Ureter (tissue), 1 donor: ENCODE results near the gene GAPDHS. TPM values are rescaled to one million over a fixed set of nuclear protein-coding genes. Genes with fewer than 3 reads are reported as not detected.

Source experiments
- DNase-seq: peaks from one replicate; pipeline ENCODE4 v3.0.0-alpha.2; 2020; ENCODE audit warnings: low spot score
- total RNA-seq: library from RNA; stranded (reverse); gene quantifications from one replicate; pipeline ENCODE4 v1.2.4, GENCODE V29; 2023
- donor health status: DM: yes; HTN: yes; CAD: no.

GAPDHS gene
- not detected for total RNA-seq

DNA sequence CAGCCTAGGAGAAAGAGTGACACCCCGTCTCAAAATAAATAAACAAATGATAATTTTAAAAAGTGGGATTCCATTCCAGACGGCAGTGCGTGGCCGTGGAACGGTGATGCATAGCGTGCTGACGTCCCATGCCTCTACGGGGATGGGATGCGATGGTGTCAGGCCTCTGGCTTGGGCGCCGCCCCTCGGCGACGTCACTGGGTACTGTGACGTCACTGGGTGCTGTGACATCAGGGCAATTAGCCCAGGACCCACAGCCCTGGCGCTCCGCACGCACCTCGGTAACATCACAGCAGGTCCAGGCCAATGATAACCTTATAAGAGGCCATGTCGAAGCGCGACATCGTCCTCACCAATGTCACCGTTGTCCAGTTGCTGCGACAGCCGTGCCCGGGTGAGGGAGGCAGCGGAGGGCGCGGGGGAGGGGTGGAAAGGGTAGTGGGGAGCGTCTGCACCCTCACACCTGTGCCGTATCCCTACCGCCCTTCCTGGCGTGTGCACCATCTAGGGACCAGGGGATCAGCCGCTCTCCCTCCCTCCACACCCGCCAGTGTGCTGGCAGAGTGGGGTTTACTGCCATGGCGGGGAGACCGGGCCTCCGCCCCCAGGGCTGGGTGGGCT lies at the start of gene GAPDHS:
Gene GAPDHS, plus strand, starts transcription at position 256 of the 621 bp plus-strand sequence. Its CDS starts 72 bp downstream, at position 328.
- no peak for DNase-seq

DNA sequence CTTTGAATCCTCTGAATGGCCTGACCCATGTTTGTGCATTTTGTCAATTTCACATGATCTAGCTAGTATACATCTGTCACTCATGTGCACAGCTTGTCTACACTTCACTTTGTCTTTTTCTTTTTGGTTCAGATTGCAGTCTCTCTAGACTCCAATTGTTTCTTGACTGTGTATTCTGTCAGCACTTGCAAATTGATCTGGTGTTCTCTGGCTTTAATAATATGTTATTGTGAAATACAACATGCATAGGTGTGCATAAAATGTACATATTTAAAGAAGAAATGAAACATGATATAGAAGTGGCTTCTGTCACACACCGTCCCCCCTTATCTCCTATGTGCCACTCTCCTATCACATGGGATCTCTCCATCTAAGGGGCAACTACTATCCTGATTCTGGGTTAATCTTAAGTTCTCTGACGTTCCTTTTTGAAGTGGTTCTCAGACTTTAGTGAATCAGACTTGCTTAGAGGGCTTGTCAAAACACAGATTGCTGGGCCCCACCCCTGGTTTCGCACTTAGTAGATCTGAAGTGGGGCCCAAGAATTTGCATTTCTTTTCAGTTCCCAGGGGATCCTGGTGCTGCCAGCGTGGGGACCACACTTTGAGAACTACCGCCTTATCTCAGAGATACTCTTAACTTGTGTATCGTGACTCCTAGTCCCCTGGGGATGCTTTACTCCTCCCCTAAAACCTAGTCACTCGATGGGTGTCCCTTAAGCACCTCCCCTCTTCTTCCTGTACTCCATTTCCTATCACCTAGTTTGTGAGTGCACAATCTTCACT lies 48.8 kb upstream of the GAPDHS start:
- no peak for DNase-seq

DNA sequence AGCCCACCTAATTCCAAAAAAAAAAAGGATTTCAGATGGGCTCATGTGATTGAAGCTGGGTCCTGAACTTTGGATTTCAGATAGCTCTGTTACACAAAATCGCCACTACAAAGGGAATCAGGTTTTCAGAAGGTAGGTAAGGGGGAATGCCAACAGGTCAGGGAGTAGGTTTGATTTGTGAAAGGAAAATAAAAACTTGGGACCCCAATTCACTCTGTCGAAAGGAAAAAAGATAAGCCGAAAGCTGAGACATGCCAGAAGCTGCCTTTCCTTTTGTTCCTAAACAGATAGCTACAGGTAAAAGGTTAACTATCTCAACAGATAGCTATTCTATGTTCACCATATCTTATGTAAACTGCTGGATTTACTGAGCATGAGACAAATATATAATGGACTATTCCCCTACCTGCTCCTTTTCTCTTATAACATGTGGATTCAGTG lies 47.0 kb upstream of the GAPDHS start:
- DNase-seq: no peak

DNA sequence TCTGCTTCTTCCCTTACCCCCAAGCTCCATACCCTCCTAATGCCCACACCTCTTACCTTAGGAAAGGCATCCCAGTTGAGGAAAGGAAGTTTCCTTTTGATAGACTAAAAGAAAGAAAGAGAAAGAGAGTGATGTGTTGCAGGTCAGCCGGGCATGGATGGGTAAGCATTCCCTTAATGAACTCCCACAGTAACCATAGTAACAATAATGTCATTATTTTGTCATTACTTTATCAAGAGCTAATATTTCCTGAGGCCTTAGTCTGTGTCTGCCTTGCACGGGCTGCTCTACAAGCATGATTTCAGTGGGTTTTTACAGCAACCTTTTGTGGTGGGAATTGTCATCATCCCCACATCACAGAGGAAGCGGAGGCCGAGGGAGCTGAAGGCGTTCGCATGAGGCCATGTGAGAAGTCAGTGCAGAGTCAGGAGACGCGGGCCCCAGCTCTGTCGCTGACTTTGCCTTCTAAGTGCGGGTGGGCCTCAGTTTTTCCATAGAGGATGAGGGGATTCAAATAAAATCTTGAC lies 45.5 kb upstream of the GAPDHS start:
- DNase-seq: no peak

DNA sequence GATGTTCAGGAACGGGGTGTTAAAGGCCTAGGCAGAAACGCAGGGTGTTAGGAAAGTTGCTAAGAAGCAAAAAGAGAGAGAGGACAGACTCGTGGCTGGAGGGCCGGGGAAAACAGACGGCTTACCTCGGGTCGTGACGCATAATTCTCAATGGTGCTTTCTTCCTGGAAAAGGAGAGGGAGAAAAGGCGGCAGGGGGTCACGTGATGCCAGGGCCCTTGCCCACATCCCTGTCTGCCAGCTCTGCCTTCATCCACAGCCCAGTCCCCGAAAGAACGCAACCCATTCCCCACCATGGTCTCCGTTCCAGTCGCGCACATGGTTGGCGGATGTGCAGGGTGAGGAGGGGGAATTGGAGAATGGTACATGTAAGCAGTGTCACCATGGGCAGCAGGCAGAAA lies 44.6 kb upstream of the GAPDHS start:
- DNase-seq: no peak

DNA sequence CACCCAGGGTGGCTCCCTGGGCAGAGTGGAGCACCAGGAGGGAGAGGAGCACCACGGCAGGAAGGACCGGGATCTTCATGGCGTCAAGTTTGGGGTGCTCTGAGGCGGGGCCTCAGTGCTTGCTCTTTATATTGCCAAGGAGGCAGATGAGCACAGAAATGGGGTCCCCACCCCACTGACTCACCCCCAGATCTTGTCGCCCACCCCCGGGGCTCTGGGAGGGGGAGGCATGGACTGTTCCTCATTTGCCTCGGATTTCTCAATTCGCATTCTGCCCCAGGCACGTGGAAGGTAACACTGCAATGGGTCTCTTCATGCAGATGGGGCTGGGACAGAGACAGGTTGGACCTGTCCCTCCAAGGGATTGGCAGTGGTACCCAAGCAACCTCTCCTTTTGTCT lies 42.9 kb upstream of the GAPDHS start, which contains the start of gene KRTDAP:
Gene KRTDAP, minus strand, starts transcription at position 101 of the 400 bp plus-strand sequence. Its CDS starts 22 bp downstream, at position 79.
- no peak for DNase-seq

DNA sequence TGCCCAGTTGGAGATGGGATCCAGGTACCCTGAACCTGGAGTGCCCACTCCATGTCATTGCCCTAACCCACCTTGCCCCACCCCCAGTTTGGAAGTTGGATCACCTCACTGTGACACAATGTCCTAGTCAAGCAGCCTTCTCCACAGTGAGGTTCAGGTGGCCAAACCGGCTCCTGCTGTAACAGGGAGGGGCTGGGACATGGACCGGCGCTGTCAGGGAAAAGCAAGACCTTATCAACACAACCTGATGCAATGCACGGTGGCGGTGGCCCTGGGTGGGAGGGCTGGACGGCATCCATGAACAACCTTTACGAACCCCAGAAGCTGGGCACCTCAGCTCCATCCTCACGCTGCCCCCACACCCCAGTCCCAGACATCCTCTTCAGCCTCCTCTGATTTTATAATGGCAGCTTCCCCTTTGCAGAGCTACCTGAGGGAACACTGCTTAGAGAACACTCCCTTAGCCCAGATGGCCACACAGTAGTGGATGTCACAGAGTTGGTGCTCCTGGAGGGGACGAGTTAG lies 41.4 kb upstream of the GAPDHS start:
- DNase-seq: peak; percentile 56

- peak; percentile 59 for DNase-seq
Observed at GRCh38 chr19:35493971-35494370, 39.3 kb upstream of the GAPDHS start.

DNA sequence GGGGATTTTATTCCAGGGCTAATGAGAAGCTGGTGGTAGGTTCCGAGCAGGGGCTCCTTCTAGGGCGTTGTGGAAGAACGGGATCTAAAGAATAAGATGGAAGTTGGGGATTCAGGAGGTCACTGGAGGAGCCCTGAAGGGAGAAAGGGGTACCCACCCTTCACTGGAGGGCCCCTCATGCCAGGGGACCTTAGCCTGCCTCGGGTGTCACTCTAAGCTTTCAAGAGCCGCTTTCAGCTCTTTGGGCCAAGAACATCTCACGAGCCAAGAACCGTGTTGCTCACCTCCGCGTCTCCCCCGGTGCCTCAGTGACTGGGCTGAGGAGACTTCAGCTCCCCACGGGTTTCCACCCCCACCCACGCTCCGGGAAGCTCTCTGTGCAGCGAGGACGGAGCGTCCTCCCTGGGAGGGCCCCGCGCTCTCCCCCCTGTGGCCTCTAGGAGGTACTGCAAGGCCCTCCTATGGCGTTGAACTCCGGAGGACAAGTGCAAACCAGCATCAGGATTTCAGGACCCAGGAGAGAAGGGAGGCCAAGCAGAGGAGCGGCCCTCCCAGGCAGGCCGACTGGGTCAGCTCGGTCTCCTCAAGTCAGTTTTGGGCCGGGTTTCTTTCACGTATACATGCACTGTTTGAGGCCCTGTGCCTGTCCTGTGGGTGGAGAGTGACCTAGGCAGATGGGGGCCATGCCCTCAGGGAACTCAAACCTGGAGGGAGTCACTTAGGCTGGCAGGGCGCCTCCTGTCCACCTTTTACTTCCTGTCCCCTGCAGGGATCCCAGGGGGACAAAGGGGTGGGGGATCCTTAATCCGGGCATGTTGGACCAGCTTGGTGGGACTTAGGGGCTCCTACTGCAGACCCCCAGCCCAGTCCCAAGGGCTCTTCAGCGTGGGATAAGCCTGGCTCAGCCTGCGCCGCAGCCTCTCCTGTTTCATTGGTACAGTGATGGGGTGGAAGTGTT lies 37.9 kb upstream of the GAPDHS start:
- peak; percentile 65 for DNase-seq

- DNase-seq: no peak
Observed at GRCh38 chr19:35497406-35497805, 35.9 kb upstream of the GAPDHS start.

DNA sequence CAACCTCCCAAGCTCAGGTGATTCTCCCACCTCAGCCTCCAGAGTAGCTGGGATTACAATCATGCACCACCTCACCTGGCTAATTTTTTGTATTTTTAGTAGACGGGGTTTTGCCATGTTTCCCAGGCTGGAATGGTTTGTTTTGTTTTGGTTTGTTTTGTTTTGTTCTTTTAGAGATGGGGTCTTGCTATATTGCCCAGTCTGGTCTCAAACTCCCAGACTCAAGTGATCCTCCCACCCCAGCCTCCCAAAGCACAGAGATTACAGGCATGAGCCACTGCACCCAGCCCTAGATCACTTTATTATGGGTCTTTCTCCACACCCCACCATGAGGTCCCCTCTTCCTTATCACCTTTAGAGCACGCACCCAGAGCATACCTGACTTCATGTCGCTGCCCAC lies 35.0 kb upstream of the GAPDHS start:
- DNase-seq: no peak

DNA sequence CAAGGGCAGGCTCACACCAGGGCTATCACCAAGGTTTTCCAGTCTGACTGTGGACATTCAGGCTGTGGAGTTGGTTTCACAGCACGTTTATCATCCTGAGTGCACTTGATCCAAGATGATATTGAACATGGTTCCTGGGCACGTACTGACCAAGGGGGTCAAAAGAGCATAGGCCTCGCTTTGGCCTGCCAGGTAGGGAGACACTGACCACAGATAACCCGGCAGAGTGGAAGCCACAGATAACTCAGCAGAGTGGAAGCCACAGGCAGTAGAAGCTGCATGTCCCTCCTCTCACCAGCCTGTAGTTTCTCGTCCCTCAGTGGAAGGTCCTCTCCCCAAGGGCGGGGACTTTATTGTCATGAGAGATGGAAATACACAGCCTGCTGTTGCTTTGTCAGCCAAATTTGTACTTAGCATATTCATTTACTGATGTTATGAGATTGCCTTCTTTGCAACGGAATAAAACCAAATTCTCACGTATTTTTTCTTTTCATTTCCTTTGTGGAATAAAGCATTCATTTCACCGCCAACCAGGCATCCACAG lies 34.2 kb upstream of the GAPDHS start:
- no peak for DNase-seq

DNA sequence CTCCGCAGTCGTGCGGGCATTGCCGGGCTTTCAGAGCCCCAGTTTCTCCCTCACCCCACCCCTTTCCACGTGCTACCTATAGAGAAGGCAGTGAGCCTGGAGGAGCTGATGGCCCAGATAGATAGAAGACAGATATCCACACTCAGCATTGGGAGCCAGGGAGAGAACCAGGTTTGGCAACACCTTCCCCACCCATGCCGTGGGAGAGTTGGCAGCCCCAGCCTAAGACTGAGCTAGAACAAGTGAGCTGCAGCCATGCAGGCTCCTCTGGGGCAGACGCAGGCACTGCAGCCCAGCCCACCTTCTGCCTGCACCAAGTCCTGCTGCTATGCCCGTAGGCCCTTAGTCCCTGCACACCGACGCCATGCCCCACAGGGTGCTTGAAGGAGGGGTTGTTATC lies 32.6 kb upstream of the GAPDHS start:
- no peak for DNase-seq

DNA sequence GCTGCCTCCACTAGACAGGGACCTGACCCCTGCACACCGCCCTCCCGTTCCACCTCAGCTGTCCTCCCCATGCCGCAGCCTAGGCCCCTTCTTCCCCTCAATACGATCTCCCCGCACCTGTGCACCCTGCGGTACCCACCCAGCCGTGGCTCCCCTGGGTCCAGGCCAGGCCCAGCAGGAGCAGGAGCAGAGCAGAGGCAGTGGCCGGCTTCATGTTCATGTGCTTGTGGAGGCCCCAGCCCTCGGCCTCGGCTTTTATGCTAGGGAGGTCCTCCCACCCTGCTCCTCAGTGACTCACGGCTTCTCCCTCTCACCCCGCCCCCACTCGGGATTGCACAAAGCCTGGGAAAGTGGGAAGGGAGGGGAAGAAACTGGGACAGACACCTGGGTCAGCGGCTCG lies 31.6 kb upstream of the GAPDHS start:
- no peak for DNase-seq

GRCh38 chr19:35502751-35503150 lies 30.5 kb upstream of the GAPDHS start:
- no peak for DNase-seq

DNA sequence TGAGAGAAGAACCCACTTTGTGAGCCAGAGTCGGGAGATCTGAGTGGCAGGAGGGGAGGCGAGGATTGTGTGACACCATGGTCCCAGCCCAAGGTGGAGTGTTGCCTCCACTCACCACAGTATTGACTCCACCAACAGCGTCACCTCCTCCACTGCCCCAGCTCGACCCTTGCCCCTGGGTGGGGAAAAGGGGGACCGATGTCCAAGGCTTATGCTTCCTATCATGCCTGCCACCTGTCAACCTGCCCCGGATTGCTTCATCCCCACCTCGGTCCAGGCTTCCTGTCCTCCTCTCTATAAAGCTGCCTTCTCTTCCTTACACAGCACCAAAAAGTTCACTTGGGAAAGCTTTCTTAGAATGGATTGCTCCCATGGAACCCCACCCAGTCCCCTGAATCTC lies 27.2 kb upstream of the GAPDHS start:
- DNase-seq: no peak

DNA sequence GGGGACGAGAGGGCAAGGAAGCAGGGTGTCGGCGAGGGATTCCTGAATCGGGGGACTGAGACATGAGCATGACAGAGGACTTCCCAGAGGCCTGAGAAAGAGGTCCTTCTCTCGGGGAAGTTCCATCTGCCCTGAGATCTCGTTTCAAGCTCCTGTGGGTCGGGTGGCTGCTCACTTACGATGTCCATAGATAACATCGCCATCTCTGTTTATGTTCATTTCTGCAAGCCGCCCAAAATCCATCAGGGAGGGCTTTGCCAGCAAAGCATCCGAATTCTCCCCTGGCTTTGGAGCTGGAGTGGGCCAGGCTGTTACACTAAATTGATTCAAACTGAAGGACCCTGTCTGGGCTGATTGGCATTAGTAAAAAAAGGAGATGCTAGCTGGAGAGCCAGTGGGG lies 25.7 kb upstream of the GAPDHS start:
- DNase-seq: no peak

DNA sequence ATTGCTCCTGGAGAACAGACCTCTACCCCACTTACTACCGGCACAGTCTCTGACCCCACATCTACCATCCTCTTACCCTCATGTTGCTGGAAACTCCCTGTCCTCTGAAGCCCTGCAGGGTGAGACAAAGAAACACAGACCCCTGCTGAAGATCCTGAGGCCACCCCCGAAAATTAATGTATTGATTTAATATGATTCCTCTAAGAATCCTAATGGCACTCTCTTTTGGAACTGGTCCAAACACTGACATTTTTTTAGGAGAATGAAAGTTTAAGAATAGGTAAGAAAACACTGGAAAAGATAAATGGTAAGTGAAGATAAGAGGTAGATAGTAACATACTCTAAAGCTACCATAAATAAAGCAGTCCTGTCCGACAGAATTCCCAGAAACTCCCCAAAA lies 25.1 kb upstream of the GAPDHS start:
- DNase-seq: no peak

GRCh38 chr19:35509018-35509652 lies 24.1 kb upstream of the GAPDHS start:
- DNase-seq: peak; percentile 75

DNA sequence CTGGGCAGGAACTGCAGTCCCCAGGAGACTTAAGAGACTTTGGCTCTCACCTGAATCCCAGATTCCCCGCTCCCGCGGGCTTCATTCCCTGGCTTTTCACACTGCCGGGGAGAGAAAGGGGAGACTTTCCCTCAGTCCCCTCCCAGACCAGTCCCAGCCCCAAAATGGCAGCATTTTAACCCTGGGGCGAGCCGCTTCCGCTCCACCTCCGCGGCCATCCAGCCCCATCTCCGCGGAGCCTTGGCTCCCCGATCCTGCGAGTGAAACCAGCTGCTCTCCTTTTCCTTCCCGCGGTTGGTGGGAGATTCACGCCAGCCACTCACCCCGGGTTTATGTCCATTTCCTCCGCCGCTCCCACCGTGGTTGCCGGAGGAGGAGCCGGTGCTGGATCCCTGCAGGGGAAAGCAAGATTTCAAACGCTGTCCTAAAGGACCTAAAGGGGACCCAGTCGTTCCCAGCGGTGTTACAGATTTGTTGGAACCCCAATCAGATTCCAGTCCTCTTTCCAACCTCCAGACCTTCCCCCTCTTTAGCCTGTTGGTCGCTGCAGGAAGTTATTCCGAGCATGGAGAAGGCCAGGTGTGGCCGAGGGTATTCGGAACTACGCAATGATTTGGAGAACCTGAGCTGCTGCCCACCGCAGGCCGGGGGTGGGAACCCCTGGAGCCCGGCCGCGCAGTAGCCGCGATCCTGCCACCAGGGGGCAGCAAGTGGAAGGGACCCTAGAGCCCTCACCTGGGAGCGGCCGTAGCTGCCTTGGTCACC lies 23.2 kb upstream of the GAPDHS start:
- DNase-seq: peak; percentile 88
